Testis (tissue), 2 donors: ENCODE data around the gene ATP2A2.

Source experiments
- CTCF ChIP-seq, 3 experiments: fragments of 450-650 bp in 2 of 3; fragments of 200-600 bp in 1 of 3; sonication (generic) in 1 of 3; IDR thresholded peaks; one replicate each; pipeline ENCODE4 v1.5.1; 2016 to 2019; ENCODE audit warnings: antibody characterized with exemption in 3 of 3, mild to moderate bottlenecking in 2 of 3, moderate library complexity in 1 of 3
- POLR2A ChIP-seq: fragments of 450-650 bp; IDR thresholded peaks from one replicate; pipeline ENCODE4 v1.6.1; 2017; ENCODE audit warnings: antibody characterized with exemption, mild to moderate bottlenecking, moderate library complexity

- TF ChIP-seq CTCF (IDR thresholded peaks at IDR 0.05), result no peak
- no peak for TF ChIP-seq POLR2A
These were observed 14.6 kb upstream of the ATP2A2 start for GRCh38 chr12:110266381-110266960.
